AG20443 (cell line): ENCODE data around the gene DCC.
"Not testable (repeated sequence)": the region's sequence is repeated elsewhere in the genome, so short reads cannot be mapped to it uniquely, and the experiment has no call there.

Source experiments
- DNase-seq: peaks from one replicate; pipeline ENCODE4 v3.0.0; 2012; ENCODE audit warnings: low spot score, mixed read lengths

The DCC gene

DNA sequence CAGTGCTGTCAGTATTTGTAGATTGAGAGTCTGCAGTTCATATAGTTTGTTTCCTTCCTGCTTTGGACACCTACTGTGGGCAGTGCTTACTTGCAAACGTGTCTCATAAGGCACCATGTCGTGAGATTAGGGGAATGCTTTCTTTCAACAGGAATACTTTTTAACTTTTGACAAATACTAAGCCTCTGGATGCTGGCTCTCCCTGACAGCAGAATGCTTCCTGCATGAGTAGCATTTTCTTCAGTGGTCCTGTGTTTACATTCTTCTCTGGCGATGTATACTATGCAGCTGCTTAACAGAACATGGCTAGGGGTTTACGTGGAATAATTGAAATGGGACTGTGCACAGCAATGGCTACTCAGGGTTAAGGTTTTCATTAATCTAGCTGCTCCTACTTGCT, 1077.0 kb downstream of the DCC start:
- no peak for DNase-seq

DNA sequence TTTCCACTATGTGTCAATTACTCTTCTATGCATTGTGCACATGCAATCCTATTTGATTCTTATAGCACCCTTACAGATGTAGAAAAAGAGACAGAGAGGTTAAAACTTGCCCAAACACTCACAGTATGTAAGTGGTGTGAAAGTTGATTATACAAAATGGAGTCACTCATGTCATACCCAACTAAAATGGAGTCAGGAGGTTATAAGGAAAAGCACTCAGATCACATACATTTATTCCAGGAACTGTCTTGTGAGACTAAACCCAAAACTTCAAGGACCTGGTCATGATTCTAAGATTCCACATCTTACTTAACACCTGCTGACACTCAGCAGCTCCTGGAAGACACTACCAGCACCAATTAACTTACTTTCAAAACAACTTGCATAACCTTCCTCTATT, 1081.9 kb downstream of the DCC start:
- DNase-seq, result no peak

DNA sequence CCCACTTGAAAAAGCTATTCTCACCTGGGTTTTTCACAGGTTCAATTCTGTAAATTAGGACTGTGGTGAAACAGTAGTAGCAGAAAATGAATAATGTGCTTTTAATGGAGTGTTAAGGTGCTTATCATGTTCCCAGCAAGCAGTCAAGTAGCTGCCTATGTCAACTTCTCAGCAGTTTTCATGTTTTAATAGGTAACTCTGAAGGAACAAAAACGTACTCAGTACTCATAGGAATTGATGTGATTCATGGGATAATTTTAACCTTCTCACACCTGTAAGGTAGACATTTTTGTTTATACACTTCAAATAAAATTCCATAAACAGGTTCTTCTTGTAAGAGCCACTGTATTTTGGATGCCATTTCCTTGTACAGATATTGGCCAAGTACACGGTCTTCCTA, 1082.9 kb downstream of the DCC start:
- DNase-seq, result no peak

DNA sequence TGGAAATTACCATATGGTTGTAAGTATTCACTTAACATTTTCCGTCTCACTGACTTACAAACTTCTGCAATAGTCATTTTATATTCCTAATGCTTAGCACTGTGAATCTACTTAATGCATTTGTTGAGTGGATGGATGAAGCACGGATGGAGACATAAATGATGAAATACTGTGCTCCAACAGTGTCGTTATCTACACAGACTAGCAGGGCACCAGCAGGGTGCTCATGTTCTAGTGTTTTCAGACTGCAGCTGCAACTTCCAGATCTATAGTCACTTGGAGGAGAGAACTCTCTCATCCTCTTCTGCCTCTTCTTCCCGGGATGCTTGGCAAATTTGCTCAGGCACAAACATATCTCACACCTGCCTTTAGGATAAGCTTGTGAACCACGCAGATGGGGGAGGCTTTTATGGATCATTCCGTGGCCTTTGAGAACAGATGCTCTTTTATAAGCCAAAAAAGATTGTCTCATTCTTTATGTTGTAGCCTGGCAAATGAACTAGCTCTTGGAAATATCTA, 1086.7 kb downstream of the DCC start:
- no peak for DNase-seq

DNA sequence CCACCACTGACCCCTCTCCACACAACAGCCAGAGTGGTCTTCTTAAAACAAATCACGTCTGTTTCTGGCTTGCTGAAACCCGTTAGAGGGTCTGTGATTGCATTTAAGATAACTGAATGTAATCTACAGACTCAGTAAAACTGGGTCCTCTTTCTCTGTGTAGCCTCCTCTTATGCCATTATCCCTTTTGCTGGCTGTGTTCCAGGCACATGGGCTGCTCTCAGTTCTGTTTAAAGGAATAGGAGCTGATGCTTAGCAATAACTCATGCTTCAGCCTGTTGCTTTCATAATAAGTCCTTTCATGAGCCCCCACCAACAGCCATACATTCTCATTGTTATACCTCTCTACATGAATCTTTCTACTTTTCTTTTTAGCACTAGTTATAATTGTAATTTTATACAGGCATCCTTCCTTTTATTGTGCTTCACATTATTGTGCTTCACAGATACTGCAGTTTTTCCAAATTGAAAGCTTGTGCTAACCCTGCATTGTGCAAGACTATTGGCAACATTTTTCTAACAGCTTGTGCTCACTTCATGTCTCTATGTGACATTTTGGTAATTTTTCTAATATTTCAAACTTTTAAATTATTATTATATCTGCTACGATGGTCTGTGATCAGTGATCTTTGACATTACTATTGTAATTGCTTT, 1101.9 kb downstream of the DCC start:
- no peak for DNase-seq

DNA sequence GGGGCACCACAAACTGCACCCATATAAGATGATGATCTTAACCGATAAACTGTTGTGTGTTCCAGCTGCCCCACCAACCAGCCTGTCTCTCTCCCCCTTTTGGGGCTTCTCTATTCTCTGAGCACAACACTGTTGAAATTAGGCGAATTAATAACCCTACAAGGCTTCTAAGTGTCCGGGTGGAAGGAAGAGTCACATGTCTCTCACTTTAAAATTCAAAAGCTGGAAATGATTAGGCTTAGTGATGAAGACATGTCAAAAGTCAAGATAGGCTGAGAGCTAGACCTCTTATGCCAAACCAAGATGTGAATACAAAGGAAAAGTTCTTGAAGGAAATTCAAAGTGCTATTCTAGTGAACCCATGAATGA, 1102.4 kb downstream of the DCC start:
- DNase-seq, result no peak

DNA sequence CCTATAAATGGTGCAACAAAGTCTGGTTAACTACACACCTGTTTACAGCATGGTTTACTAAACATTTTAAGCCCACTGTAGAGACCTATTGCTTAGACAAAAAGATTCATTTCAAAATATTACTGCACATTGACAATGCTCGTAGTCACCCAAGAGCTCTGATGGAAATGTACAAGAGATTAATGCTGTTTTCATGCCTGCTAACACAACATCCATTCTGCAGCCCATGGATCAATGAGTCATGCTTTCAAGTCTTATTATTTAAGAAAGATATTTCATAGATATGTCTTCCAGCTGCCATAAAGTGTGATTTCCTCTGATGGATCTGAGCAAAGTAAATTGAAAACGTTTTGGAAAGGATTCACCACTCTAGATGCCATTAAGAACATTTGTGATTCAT, 1103.3 kb downstream of the DCC start:
- no peak for DNase-seq

DNA sequence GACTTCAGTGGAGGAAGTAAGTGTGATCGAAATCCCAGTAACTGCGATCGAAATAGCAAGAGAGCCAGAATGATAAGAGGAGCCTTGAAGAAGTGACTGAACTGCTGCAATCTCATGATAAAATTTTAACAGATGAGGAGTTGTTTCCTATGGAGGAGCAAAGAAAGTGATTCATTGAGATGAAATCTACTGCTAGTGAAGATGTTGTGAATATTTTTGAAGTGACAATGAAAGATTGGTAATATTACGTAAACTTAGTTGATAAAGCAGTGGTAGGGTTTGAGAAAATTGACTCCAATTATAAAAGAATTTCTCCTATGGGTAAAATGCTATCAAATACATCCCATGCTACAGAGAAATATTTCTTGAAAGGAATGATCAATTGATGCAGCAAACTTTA, 1103.8 kb downstream of the DCC start:
- DNase-seq, result no peak

DNA sequence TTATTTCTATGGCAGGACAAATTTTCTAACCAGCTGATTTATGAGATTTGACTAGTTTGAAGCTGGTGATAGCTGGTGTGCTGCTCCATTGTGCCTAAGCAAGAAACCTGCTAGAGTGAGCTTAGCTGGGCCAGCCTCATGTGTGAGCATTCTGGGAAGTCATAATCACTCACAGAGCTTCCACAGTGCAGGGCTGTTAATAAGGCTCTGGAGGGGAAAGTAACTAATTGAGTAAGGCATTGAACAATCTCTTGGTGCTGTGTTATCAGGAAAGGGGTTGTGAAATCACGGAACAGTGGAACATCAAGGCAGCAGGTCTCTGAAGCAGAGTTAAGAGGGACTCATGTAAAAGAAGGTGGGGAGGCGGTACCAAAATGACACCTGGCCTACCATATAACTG, 1111.9 kb downstream of the DCC start:
- DNase-seq, result no peak

DNA sequence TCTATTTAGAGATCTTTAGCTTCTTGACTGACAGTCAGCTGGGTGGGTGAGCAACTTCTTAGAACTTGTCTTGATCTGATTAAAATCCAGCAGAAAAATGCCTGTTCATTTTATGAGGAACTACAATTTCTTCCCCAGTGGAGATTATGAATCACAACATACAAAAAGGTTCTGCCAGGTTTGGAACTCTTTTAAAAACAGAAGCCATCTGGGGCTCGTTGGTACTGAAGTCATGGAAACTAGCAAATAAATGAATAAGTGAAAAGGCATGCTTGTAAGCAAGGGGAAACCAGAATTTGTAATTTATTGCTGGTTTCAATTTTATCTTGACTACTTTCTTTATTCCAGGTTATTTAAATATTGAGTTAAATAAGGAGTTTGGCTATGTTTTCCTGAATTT, 1117.1 kb downstream of the DCC start:
- DNase-seq, result no peak

DNA sequence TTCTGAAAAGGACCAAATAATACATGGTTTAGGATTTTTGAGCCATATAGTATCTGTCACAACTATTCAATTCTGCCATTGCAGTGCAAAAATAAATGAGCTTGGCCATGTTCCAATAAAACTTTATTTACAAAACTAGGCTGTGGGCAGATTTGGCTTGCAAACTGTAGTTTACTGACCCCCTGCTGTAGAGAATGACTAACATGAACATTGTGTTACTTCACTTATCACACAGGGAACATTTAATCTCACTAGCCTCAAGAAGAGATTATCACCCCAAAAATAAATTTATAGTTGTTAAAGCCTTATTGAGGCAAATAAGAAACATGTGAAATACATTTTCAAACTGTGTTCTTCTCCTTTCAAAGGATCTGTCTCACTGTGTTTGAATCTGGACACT, 1118.3 kb downstream of the DCC start:
- no peak for DNase-seq

DNA sequence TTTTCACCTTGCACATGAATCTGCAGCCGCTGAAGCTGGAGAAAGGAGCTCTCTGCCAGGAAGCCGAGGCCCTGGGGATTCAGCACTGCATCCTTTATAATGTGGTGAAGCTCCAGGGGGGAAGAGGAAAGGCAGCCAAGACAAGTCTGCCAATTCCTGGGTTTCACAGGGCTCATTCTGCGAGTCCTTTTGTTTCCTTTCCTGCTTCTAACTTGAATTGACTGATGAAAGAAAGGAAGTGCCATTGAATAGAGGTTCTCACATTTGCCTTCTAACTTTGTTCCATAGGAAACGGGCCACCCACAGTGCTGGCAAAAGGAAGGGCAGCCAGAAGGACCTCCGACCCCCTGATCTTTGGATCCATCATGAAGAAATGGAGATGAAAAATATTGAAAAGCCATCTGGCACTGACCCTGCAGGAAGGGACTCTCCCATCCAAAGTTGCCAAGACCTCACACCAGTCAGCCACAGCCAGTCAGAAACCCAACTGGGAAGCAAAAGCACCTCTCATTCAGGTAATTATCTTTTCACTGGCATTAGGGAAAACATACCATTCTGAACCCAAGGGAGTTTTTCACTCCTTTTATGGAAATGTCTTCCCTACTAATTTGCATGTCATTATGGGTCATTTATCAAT, 1119.1 kb downstream of the DCC start:
- DNase-seq, result no peak

DNA sequence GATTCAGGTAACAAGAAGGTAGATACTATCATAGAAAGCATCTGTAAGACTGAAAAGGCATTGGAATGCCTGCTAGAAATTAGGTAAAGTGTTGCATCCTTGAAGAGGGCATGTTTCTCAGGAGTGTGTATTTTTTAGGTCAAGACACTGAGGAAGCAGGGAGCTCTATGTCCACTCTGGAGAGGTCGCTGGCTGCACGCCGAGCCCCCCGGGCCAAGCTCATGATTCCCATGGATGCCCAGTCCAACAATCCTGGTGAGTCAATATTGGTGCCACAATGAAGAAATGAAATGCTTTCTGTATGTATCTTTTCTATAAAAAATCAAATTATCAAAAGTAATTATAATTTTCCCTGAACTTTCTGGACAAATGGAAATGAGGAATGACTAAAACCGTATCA, 1127.8 kb downstream of the DCC start:
- DNase-seq, result no peak

DNA sequence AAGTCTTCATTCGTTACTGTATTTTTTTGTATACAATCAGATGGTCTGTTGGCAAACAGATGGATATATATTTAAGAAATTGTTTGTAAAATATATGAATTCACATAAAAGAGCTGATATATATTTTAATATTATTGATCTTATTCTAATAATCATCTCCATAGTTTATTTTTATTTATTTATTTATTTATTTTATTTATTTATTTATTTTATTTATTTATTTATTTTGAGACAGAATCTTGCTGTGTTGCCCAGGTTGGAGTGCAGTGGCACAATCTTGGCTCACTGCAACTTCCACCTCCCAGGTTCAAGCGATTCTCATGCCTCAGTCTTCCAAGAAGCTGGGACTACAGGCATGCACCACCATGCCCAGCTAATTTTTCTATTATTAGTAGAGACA, 1128.2 kb downstream of the DCC start:
- DNase-seq, result not testable (repeated sequence)

DNA sequence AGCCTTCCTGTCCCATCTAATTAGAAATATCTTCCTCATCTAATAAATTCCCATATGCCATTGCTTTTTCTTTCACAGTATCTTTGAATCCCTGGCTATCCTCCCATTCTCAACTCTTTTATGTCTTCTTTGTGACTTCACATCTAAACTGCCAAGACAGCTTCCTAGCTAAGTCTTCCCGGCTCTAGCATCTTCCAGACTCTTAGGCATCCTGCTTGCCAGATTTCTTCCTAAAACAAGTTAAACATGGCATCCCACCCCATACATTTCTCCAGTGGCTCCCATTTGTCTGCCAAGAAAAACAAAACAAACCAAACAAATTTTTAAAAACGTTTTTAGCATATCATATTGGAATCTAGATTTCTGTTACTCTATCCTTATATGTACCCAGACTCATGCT, 1132.5 kb downstream of the DCC start:
- DNase-seq, result no peak

DNA sequence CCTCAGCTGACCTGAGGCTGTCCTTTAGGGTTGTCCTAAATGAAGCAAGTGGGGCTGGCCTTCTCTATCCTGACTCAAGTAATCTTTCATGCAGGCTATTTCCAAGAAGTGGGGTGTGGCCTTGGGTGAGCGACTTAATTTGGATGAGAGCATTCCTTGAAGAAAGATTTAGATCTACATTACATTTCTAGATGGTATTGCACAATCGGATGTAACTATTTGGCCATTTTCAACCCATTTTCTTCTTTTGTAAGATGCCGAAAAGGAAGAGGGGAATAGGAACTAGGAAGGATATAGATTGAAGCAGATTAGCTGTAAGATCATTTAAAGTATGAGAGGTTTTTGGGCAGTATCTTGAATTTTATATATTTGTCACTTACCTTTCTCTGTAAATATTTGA, 1138.2 kb downstream of the DCC start:
- no peak for DNase-seq

DNA sequence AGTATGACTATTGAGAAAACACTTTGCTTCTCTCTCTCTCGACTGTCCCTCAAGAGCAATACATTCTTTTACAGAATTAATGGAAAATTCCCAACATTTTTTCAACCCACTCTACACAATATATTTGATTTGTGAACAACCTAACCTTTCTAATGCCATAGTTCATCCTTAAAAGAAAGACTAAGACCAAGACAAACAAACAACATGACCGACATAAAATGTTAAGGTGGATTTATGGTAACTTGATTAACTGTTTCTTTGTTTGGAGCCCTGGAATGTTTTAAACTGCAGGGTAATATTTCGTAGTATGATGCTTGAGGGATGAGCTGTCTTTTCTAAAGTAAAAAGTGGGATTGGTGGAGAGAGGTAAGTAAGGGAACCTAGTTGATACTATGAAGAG, 1146.3 kb downstream of the DCC start:
- no peak for DNase-seq

DNA sequence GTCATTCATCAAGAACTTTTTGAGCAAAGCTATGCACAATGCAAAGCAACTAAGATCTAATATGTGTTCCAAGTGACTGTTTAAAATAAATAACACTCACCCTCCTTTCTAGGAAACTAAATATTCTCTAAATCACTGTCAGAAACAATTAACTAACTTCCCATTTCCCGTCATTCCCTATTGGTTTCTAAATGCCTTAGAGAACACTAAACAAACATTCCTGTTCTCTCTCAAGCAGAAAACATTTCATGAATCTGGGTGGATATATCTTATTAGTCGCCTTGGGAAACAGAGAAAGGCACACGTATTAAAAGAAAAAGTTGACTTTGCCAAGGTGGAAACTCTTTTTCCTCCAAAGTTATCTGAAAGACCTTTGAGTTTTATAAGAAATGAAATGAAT, 1149.3 kb downstream of the DCC start:
- no peak for DNase-seq

DNA sequence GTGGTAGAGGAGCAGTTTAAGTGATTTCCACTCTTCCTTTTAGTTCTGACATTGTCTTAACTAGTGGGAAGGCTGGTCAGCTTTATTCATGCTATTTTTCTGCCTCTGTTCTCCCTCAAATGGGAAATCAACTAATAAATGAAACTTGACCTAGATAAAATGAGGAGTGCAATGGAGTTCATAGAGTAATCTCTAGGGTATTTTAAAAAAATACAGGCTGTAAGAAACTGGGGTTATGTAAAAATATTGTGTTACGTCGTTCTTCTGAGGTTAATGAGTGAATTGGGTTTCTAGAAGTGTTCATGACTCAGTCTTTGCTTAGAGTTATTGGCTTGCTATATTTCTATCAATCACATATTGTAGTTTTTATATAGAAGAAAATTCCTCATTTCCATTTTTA, 1150.0 kb downstream of the DCC start:
- no peak for DNase-seq

DNA sequence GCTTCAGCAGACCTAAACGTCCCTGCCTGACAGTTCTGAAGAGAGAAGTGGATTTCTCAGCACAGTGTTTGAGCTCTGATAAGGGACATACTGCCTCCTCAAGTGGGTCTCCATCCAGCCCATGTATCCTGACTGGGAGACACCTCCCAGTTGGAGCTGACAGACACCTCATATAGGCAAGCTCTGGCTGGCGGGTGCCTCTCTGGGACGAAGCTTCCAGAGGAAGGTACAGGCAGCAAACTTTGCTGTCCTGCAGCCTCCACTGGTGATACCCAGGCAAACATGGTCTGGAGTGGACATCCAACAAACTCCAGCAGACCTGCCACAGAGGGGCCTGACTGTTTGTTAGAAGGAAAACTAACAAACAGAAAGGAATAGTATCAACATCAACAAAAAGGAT, 1156.0 kb downstream of the DCC start:
- no peak for DNase-seq

DNA sequence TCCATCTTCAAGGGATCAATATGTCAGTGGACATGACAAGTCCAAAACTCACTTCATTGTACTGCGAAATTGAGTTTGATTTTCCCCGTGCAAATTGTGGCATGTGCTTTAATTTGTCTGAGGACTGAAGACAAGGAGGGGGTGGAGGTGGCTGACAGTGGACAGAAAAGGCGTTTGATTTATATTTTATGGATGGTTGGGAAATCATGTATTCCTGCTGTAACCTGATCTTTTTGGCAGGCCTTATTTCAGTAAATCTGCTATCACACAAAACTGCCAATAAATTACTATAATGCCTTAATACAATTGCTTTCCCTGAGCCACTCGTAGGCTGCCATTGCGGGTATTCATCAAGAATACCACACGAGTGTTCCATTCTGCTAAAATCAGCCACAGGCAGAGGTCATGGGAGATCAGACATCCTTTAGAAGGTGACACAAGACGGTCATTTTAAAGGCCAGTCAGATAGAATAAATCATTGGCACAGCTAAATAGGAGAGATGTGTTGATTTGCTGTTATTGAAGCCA, 1164.0 kb downstream of the DCC start:
- no peak for DNase-seq

DNA sequence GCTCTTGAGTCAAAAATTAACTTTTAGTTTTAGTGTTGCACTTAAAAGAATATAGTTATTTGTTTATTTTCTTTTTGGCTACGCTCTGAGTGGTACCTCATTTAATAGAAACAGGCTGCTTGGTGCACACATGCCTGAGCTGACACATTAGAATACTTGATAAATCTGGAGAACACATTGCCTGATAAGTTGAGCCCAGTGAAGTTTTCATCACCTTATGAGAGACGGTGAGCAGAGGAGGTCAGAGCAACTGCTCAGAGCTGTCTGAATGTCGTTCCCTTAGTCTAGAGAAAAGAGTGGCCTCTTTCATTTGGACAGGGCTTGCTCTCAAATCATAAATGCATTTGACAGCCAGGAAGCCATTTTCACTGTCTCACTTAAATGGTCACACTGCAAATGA, 1168.5 kb downstream of the DCC start:
- no peak for DNase-seq

DNA sequence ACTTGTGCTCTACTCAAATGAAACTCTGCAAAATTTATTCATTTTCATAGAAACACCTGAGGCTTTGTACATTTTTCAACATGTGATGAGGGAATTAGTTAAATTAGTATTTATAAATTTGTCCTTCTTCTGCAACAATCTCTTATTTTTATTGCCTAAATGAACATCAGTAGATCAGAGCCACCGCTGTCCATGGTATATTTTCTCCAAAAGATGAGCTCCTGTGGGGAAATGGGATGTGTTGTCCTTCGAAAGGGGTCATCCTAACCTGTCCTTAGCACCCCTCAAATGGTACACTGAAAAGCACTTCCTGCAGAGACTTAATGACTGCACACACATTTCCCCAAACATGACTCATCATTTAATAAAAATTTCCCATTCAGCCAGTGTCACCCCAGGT, 1169.9 kb downstream of the DCC start:
- no peak for DNase-seq

DNA sequence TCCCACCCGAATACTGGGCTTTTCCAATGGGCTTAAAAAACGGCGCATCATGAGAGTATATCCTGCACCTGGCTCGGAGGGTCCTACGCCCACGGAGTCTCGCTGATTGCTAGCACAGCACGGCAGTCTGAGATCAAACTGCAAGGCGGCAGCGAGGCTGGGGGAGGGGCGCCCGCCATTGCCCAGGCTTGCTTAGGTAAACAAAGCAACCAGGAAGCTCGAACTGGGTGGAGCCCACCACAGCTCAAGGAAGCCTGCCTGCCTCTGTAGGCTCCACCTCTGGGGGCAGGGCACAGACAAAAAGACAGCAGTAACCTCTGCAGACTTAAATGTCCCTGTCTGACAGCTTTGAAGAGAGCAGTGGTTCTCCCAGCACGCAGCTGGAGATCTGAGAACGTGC, 1171.7 kb downstream of the DCC start:
- DNase-seq, result not testable (repeated sequence)
